K562 (cell line): ENCODE data around the gene KCNN4. TPM values are rescaled to one million over a fixed set of nuclear protein-coding genes. Genes with fewer than 3 reads are reported as not detected.

Experiments used
- CEBPB ChIP-seq: fragments of 450-650 bp; IDR thresholded peaks from 2 replicates; pipeline ENCODE4 v1.6.1; 2016; ENCODE audit warnings: missing genetic modification characterization, missing compliant biosample characterization
- E2F6 ChIP-seq, 2 experiments: IDR thresholded peaks; 2 replicates each; pipeline ENCODE4 v1.6.1; 2011; ENCODE audit warnings: borderline replicate concordance in 1 of 2, control low read depth in 1 of 2, low read depth in 1 of 2, low read length in 1 of 2, mild to moderate bottlenecking in 1 of 2, mixed read lengths in 1 of 2, moderate library complexity in 1 of 2; ENCODE audit not compliant: insufficient read depth in 1 of 2, insufficient read length in 1 of 2, poor library complexity in 1 of 2, severe bottlenecking in 1 of 2; ENCODE audit errors: extremely low read depth in 1 of 2
- ELK1 ChIP-seq: sonication (generic); formaldehyde crosslinking; IDR thresholded peaks from 2 replicates; pipeline ENCODE4 v1.8.1; 2022; ENCODE audit warnings: missing genetic modification reagents
- EZH2 ChIP-seq: IDR thresholded peaks from 2 replicates; pipeline ENCODE4 v1.6.1; 2012; ENCODE audit warnings: low read depth, mild to moderate bottlenecking, inconsistent platforms, low read length, borderline replicate concordance
- HMGXB4 ChIP-seq: sonication (generic); formaldehyde crosslinking; IDR thresholded peaks from 2 replicates; pipeline ENCODE4 v1.8.1; 2023; ENCODE audit warnings: mild to moderate bottlenecking, missing genetic modification reagents
- KDM5B ChIP-seq: fragments of 200-600 bp; sonication (generic); IDR thresholded peaks from 2 replicates; pipeline ENCODE4 v1.6.1; 2012; ENCODE audit warnings: low read depth, mild to moderate bottlenecking, moderate library complexity, low read length, control low read depth, inconsistent platforms; ENCODE audit not compliant: insufficient replicate concordance
- MEIS2 ChIP-seq: fragments of 450-650 bp; IDR thresholded peaks from 2 replicates; pipeline ENCODE4 v1.6.1; 2014; ENCODE audit warnings: mild to moderate bottlenecking; ENCODE audit not compliant: partially characterized antibody
- NCOR1 ChIP-seq: fragments of 450-650 bp; IDR thresholded peaks from 2 replicates; pipeline ENCODE4 v1.6.1; 2016; ENCODE audit warnings: mild to moderate bottlenecking, moderate library complexity
- RB1 ChIP-seq: fragments of 450-650 bp; IDR thresholded peaks from 2 replicates; pipeline ENCODE4 v1.6.1; 2017; ENCODE audit warnings: low read depth, mild to moderate bottlenecking
- SRSF1 ChIP-seq: fragments of 200-400 bp; formaldehyde crosslinking; IDR thresholded peaks from 2 replicates; pipeline ENCODE4 v1.6.1; 2017; ENCODE audit warnings: mild to moderate bottlenecking, low read depth, low read length, moderate library complexity
- TFAM ChIP-seq: fragments of 250-450 bp; sonication (Bioruptor Pico); conservative IDR thresholded peaks from 2 replicates; pipeline ENCODE4 v1.5.0; 2021; ENCODE audit warnings: mild to moderate bottlenecking, moderate library complexity
- TOE1 ChIP-seq, 2 experiments: fragments of 450-650 bp in 1 of 2; sonication (generic) in 1 of 2; formaldehyde crosslinking in 1 of 2; IDR thresholded peaks; 2 replicates each; pipeline versions ENCODE4 v1.7.1 to v1.8.0; 2016 to 2022; ENCODE audit warnings: borderline replicate concordance in 2 of 2, mild to moderate bottlenecking in 2 of 2, antibody characterized with exemption in 1 of 2, inconsistent platforms in 1 of 2, low read depth in 1 of 2, missing genetic modification reagents in 1 of 2, moderate library complexity in 1 of 2
- YY1 ChIP-seq, 3 experiments: IDR thresholded peaks; 2 replicates each; pipeline ENCODE4 v1.6.1; 2011; ENCODE audit warnings: low read length in 2 of 3, mild to moderate bottlenecking in 2 of 3, moderate library complexity in 2 of 3, borderline replicate concordance in 1 of 3, control low read depth in 1 of 3, low read depth in 1 of 3; ENCODE audit not compliant: insufficient read depth in 3 of 3, insufficient replicate concordance in 2 of 3, control insufficient read depth in 1 of 3, insufficient read length in 1 of 3; ENCODE audit errors: extremely low read depth in 1 of 3
- ZBTB1 ChIP-seq: sonication (generic); formaldehyde crosslinking; IDR thresholded peaks from 2 replicates; pipeline ENCODE4 v1.8.1; 2023; ENCODE audit warnings: missing genetic modification reagents, low read depth, mild to moderate bottlenecking, borderline replicate concordance
- ZNF592 ChIP-seq: fragments of 450-650 bp; IDR thresholded peaks from 2 replicates; pipeline ENCODE4 v1.6.1; 2017; ENCODE audit warnings: antibody characterized with exemption, mild to moderate bottlenecking
- ZNF655 ChIP-seq: fragments of 250-450 bp; sonication (Bioruptor Pico); IDR thresholded peaks from 2 replicates; pipeline ENCODE4 v1.5.0; 2021
- polyA plus RNA-seq, 8 experiments: library from polyadenylated mRNA; depleted of rRNA in 4 of 8; stranded (reverse) in 5 of 8; unstranded in 3 of 8; fragments of >200 nt; fragmentation: Nextera tagmentation in 2 of 8; fragmentation: Illumina TruSeq in 1 of 8; extraction: Ambion mirVana in 2 of 8; extraction: Trizol in 1 of 8; gene quantifications; 2 replicates each; pipeline versions ENCODE4 v1.2.1 to v1.2.3, GENCODE V29; 2011 to 2014; ENCODE audit warnings: inconsistent platforms in 1 of 8, missing spikeins in 1 of 8
- total RNA-seq, 7 experiments: library from RNA; depleted of rRNA in 6 of 7; stranded (reverse); fragments of >200 nt in 6 of 7; fragmentation: Illumina TruSeq in 2 of 7; extraction: Trizol in 2 of 7; gene quantifications; 2 replicates each; pipeline versions ENCODE4 v1.2.1 to v1.2.3, GENCODE V29; 2011 to 2021; ENCODE audit warnings: low replicate concordance in 1 of 7

KCNN4 gene
- total and polyA plus RNA-seq, 9 of the 15 experiments (the other 6 are each of a cell fraction or from before 2014, with no cell fraction given): 0.53 to 37.7 (median 25.9) TPM

- TF ChIP-seq ZNF592 (no peak), ZNF655 (CRISPR knock-in tag) (no peak), HMGXB4 (CRISPR knock-in tag) (peak; percentile 64; the same call in 1 of the 2 replicates), MEIS2 (no peak), NCOR1 (no peak), CEBPB (tag) (no peak), EZH2 (no peak), ELK1 (no peak), RB1 (no peak), ZBTB1 (CRISPR knock-in tag) (peak; percentile 73; the same call in 1 of the 2 replicates), E2F6 (IDR thresholded peaks at IDR 0.05; ENCODE audit: borderline replicate concordance in 1 of 2, extremely low read depth in 1 of 2, insufficient read depth in 1 of 2, insufficient read length in 1 of 2, low read depth in 1 of 2, low read length in 1 of 2, poor library complexity in 1 of 2, severe bottlenecking in 1 of 2) (no peak), YY1 (IDR thresholded peaks at IDR 0.05; ENCODE audit: borderline replicate concordance in 1 of 3, control insufficient read depth in 1 of 3, extremely low read depth in 1 of 3, insufficient read depth in 3 of 3, insufficient read length in 1 of 3, insufficient replicate concordance in 2 of 3, low read depth in 1 of 3, low read length in 2 of 3) (peak in 1 of 3 experiments; percentile 46), SRSF1 (no peak), TFAM (CRISPR knock-in tag) (no peak), KDM5B (no peak), TOE1 (IDR thresholded peaks at IDR 0.05; ENCODE audit: borderline replicate concordance) (no peak), TOE1 (CRISPR knock-in tag; IDR thresholded peaks at IDR 0.05; ENCODE audit: borderline replicate concordance, low read depth) (0 out of 2 replicates have a peak, but pooled peaks have one; percentile 33)
These were observed 8.3 kb upstream of the KCNN4 start (continued) for GRCh38 chr19:43789029-43789428.
